HuH-7 (cell line): ENCODE results near the gene MRPS9.

Experiments
- DNase-seq: peaks from one replicate; pipeline ENCODE4 v3.0.0; 2011; ENCODE audit warnings: low spot score

The MRPS9 gene

DNA sequence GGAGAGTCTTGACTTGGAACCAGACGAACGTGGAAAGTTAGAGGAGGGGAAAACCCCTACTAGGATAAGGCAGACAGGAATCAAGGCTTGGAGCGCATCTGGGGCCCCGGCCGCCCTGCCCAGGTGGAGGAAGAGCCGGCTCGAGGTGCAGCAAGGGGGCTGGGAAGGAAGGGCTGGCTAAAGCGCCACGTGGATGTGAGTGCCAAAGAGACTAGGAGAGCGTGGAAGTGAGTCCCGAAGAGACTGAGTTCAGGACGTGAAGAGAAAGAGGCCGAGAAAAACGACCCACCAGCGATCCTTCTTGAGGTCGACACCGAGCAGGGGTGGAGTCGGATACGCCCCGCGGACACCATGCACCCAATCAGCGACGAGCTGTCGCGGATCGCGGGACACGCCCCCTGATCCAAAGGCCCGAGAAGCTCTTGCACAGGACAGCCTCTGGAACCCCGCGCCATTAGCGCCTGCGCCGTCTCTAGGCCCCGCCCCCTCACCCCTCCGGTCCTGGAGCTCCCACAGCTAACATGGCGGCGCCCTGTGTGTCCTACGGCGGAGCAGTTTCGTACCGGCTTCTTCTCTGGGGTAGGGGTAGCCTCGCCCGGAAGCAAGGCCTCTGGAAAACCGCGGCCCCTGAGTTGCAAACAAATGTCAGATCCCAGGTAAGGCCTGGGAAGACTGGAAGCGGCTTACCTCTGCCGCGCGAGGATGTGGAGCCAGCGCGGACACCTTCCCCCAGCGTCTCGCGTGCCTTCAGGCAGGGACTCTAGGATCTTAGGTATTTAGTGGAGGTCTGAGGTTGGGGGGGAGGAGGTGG lies at the start of gene MRPS9:
MRPS9 (plus strand) TSS at position 498 of the 811 bp plus-strand sequence; CDS start at position 522, 24 bp downstream.
- peak; percentile 88 for DNase-seq

GRCh38 chr2:105005181-105005951 lies 32.5 kb upstream of the MRPS9 start:
- no peak for DNase-seq

DNA sequence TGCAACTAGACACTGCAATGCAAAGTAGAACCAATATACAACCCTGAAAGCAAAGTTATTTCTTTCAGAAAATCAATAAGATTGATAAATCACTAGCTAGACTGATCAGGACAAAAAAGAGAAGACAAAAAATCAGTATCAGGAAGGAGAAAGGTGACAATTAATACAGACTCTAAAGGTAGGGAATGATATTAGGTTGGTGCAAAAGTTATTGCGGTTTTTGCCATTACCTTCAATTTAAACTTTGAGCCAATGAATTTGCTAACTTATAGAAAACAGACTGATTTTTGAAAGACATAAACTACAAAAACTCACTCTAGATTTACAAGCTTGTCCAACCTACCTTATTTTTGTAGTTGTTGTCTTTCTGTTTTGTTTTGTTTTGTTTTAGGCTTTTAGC lies 30.5 kb upstream of the MRPS9 start:
- DNase-seq = no peak

- no peak for DNase-seq
Measured at GRCh38 chr2:105032476-105032875, 5.4 kb upstream of the MRPS9 start.

- no peak for DNase-seq
Measured at GRCh38 chr2:105034170-105034569, 3.7 kb upstream of the MRPS9 start.

- no peak for DNase-seq
Measured at GRCh38 chr2:105038383-105039061, 653 bp downstream of the MRPS9 start.

DNA sequence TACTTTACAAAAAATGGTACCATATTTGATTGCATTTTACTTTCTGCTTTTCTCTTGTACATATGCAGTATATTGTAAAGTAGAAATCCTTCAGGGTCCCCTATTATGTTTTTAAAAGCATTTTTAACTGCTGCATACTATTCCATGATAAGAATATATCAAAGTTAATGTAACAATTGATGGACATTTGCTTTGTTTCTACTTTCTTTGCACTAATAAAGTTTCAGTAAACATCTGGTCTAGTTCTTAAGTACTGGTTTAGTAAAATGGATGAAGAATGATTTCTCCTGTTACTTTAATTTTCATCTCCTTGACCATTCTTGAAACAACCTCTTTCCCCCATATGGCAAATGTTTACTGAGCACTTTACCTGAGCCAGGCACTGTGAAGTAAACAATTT lies 1.7 kb downstream of the MRPS9 start:
- no peak for DNase-seq

DNA sequence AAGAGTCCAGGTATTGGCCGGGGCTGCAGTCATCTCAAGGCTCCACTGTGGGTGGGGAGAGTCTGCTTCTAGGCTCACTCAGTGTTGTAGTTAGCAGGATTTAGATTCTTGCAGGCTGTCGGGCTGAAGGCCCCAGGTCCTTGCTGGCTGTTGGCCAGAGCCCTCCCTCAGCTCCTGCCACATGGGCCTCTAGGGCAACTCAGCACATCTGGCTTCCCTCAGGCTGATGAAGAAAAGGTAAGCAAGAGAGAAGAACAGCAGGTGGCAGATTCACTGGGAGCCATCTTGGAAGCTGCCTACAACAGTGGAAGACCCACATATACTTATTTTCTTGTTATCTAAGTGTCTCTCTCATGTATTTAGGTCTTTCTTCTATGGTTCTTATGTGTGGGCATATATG lies 4.3 kb downstream of the MRPS9 start:
- DNase-seq = no peak

- DNase-seq = no peak
Measured at GRCh38 chr2:105052773-105053172, 14.9 kb downstream of the MRPS9 start.

GRCh38 chr2:105055613-105056012 lies 17.7 kb downstream of the MRPS9 start:
- DNase-seq = no peak

DNA sequence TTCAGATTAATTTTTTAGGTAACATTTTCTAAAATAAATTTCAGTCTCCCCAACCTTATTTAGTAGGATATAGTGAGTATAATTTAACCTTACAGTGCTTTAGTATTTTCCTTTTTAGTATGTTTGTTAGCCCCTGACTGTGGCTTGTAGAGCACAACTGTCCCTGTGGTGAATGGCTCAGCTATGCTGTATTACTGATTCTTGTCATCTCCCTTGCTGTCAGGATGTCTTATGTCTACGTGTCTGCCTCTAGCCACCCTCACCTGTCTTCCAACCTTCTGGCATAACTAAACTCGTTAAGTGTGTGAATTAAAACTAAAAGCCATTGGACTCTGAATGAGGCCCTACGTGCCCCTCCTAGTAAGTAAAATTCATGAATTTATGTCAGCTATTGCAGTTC lies 18.4 kb downstream of the MRPS9 start:
- DNase-seq = no peak

DNA sequence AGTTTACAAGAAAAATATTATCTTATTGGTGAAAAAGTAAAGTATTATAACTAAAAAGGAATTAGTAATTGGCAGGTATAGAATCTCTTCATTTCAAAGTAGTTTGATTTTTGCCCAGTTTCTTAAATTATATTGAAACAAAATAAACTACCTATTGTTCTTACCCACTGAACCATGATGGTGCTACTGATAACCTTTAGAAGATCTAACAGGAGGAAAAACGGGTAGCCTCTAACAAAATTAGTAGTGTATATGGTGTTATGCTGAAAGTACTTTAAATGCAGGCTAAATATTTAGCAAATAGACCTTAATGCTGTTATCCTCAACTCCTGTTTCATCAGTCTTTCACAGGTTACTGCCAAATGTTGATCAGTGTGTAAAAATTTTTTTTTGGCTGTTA lies 19.1 kb downstream of the MRPS9 start:
- no peak for DNase-seq

DNA sequence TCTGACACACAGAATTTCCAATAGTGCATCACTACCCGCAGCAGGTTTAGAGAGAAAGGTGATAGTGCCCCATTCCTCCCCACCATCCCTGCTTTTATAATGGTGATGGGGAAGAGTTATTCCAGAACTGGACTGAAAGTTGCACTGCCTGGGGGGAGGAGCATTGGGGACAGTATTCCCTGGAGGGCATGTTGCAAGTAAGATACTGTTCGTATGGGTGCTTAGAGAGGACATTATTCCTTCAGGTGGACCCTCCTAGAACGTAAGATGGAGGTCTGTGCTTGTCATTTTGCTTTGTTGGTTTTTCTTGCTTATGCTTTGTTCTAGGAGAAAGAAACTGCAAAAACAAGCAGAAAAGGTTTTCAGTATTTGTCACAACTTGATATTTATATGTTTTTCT lies 23.7 kb downstream of the MRPS9 start:
- DNase-seq = no peak

DNA sequence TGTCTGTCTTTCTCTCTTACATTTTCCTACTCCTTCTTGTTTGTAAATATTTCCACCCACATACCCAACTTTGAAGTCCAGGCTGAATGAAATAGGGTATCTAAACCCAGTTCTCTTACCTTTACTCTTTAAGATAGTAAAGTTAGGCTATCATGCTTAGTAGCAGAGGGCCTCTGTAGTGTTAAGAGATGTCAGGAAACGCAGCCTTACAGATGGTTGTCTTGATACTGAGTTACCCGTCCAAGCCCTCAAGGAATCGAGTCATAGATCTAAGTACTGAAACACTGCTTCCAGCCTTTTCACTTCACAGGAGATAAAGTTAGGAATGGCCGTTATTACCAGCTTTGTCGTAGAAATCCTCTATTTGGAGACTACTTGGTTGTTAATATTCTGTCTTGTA lies 24.3 kb downstream of the MRPS9 start:
- no peak for DNase-seq

DNA sequence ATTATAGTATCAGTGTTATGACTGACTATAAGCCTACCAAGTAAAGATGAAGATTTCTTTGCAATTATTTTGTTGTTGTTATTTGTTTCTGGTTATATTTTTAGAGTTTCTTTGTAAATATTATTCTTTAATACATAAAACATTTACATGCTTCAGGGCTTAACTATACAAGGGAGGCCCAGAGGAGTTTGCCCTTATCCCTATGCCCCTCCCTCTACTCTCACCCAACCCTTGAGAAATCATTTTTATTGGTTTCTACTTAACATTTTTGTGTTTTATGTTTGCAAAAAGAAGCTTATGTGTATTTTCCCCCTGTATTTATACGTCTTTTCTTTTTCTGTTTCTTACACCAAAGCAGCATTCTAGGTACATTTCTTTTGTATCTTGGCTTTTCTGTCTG lies 30.5 kb downstream of the MRPS9 start:
- no peak for DNase-seq

- DNase-seq = no peak
Measured at GRCh38 chr2:105068875-105069274, 31.0 kb downstream of the MRPS9 start.

DNA sequence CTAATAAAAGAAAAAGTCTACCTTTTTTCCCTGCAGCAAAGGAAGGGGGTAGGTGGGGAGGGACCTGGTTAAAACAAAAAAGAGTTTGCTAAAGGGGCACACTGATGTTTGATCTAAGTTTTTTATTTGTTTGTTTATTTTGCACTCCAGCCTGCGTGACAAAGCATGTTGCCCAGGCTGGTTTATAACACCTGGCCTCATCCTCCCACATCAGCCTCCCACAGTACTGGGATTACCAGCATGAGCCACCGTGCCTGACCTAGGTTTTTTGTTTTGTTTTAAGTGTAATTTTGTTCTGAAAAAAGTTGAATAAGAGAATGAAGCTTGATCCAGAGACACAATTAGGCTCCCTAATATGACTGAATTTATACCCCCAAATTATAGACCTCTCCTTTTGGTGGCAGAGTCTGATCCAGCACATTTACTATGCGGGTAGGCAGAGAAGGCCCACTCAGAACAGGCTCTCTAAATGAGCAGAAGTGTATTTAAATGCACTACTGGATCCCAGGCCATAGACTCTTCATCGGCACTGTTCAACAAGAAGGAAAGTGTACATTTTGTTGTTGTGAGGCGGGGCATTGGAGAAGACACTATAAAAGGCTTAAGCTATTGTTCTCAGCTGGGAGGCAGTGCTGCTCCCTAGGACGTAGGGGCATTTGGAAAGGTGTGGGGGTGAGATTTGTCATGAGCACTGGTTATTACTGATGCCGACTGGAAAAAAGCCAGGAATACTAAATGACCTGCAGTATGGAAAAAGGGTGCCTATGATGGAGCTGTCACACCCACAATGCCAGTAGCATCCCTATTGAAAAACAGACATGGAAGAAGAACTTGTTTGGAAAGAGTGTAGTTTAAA lies 32.4 kb downstream of the MRPS9 start:
- DNase-seq = no peak

GRCh38 chr2:105071379-105071778 lies 33.5 kb downstream of the MRPS9 start:
- DNase-seq = no peak

DNA sequence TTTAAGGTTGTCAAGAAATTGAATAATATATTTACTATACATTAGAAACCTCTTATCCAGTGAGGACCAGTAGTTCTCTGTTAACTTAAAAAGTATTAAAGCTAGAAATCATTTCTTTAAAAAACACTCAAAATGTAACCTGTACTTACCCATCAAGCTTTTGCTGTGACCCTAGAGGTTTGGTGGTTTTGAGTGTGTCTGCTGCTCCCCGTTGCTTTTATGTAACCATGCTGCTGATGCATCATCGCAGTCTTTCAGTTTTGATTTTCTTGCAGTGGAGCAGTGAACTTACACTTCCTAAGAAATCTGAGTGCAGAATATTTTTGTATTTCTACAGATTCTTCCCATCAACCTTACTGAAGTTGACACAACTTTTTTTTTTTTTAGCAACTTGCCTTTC lies 34.2 kb downstream of the MRPS9 start:
- DNase-seq = no peak

GRCh38 chr2:105073591-105073990 lies 35.7 kb downstream of the MRPS9 start:
- no peak for DNase-seq

DNA sequence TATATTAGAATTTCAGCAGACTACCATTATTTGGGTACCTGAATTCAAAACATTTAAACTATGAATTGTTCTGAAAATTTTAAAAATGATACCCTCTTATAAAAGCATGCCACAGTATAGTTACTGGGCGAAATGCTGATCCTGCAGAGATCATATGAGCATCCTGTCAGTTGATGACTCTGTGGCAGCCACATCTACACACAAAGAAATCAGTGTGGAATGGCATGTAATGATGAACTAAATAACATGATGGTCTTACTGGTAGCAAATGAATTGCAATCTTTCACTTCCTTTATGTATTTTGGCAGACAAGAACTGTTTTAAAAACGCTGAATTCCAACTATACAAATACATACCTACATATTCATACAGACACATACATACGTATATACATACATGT lies 38.3 kb downstream of the MRPS9 start:
- DNase-seq = no peak

DNA sequence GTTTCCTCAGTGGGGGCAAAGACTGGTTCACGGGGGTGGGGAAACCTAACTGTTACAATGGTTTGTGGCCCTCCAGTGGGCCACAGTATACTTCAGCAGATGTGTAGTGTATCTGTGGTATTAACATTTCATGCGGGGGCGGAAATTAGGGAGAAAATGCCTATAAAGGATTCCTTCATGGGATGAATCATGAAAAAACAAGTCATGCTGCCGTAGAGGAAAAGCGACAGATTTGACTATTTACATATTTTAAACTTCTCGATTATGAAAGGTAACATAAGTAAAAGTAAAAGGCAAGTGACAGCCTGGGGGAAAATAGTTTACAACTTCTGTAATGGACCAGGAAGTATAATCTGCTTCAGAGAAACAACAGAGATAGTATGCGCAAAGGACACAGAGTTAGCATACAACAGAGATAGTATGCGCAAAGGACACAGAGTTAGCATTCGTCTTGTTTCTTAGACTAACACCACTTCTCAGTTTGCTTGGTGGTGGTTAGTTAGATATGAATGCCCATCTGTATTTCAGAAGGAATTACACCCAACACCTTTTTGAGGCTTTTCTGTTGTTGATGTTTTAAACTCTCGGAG lies 41.1 kb downstream of the MRPS9 start:
- DNase-seq = no peak
